ENCODE data around the gene KCNH5.
"Not testable (repeated sequence)": the region's sequence is repeated elsewhere in the genome, so short reads cannot be mapped to it uniquely, and the experiment has no call there.

The KCNH5 gene

GRCh38 chr14:62882967-62883366, 162.3 kb downstream of the KCNH5 start:
- no peak for DNase-seq

GRCh38 chr14:62866376-62866775, 178.9 kb downstream of the KCNH5 start:
- DNase-seq: no peak

GRCh38 chr14:62864588-62864987, 180.7 kb downstream of the KCNH5 start:
- DNase-seq: no peak

- not testable (repeated sequence) for DNase-seq
Observed at GRCh38 chr14:62858011-62858410, 187.2 kb downstream of the KCNH5 start.

- DNase-seq: no peak
Observed at GRCh38 chr14:62854951-62855350, 190.3 kb downstream of the KCNH5 start.

GRCh38 chr14:62847168-62847567, 198.1 kb downstream of the KCNH5 start:
- no peak for DNase-seq

- DNase-seq: no peak
Observed at GRCh38 chr14:62844546-62844945, 200.7 kb downstream of the KCNH5 start.

- no peak for DNase-seq
Observed at GRCh38 chr14:62824086-62824485, 221.2 kb downstream of the KCNH5 start.

- no peak for DNase-seq
Observed at GRCh38 chr14:62819931-62820330, 225.3 kb downstream of the KCNH5 start.

- no peak for DNase-seq
Observed at GRCh38 chr14:62807636-62808035, 237.6 kb downstream of the KCNH5 start.

GRCh38 chr14:62800577-62800976, 244.7 kb downstream of the KCNH5 start:
- no peak for DNase-seq

- no peak for DNase-seq
Observed at GRCh38 chr14:62796431-62796830, 248.8 kb downstream of the KCNH5 start.

GRCh38 chr14:62792578-62792977, 252.7 kb downstream of the KCNH5 start:
- DNase-seq: no peak

- DNase-seq: not testable (repeated sequence)
Observed at GRCh38 chr14:62781328-62781727, 263.9 kb downstream of the KCNH5 start.

GRCh38 chr14:62778852-62779251, 266.4 kb downstream of the KCNH5 start:
- no peak for DNase-seq

- no peak for DNase-seq
Observed at GRCh38 chr14:62778310-62778709, 266.9 kb downstream of the KCNH5 start.

- no peak for DNase-seq
Observed at GRCh38 chr14:62777510-62777909, 267.7 kb downstream of the KCNH5 start.

- no peak for DNase-seq
Observed at GRCh38 chr14:62776300-62776699, 269.0 kb downstream of the KCNH5 start.

- DNase-seq: no peak
Observed at GRCh38 chr14:62768753-62769152, 276.5 kb downstream of the KCNH5 start.

- no peak for DNase-seq
Observed at GRCh38 chr14:62763951-62764350, 281.3 kb downstream of the KCNH5 start.

- no peak for DNase-seq
Observed at GRCh38 chr14:62759796-62760195, 285.5 kb downstream of the KCNH5 start.

GRCh38 chr14:62746881-62747280, 298.4 kb downstream of the KCNH5 start:
- DNase-seq: not testable (repeated sequence)

GRCh38 chr14:62745496-62745895, 299.8 kb downstream of the KCNH5 start:
- no peak for DNase-seq

GRCh38 chr14:62743560-62743959, 301.7 kb downstream of the KCNH5 start:
- DNase-seq: no peak

GRCh38 chr14:62743118-62743517, 302.1 kb downstream of the KCNH5 start:
- no peak for DNase-seq

GRCh38 chr14:62739647-62740046, 305.6 kb downstream of the KCNH5 start:
- DNase-seq: no peak
